LNCAP (cell line): ENCODE measurements around the gene ADAM12.

Source experiments
- CTCF ChIP-seq: fragments of 450-650 bp; IDR thresholded peaks from 2 replicates; pipeline ENCODE4 v1.5.1; 2017; ENCODE audit warnings: mild to moderate bottlenecking

The ADAM12 gene

DNA sequence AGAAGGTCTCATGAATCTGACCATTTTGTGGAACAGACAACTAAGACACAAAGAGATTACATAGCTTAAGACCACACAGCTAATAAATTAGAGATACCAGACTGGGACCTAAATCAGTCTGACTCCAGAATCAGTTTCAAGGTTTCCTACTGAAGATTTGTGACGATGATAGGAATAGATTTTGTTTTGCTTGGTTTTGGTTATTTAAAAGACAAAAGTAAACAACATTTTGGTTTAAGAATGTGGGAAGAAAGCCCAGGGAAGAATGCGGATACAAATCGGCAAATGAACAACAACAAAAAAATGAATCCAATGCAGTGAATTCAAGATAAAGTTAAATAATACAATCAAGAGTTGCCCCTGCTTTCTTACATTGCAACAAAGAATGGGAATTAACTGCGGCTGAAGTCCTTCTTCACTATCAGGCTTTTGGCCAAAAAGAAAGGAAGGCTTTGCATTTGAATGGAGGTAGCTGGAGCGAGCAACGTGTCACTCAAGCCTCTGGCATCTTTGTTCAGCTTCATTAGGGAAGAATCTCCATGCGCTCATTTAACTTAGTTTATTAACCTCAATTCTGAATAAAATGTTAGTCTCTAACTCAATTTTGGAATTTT is 210.8 kb downstream of the ADAM12 start:
- no peak for TF ChIP-seq CTCF

DNA sequence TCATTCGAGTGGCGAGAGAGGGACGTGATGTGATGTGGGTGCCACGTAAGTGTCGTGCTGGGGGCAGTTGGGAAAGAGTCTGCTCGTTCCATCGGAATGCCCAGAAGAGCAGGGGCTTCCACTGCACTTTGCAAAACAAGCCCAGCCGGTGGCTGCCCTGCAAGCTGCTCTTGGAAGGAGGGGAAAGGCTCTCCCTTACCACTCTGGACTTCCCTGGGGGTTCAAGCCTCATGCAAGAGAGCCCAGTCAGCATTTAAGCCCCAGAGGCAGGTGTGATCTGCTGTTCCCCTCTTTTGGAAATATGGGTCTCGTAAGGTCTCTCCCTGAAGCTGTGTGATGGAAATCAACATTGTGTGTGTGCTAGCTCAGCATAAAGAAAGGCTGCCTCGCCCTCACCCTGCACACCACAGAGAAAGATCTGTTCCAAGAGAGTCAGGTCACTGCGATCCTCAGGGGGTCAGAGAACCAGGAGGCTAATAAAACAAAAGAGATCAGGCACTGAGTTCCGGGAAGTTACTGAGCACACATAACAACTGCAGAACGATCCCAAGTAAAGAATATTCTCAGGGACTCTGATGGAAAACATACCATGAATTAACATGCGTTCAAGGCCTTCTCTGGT is 212.5 kb downstream of the ADAM12 start:
- TF ChIP-seq CTCF: no peak

- no peak for TF ChIP-seq CTCF
Measured at GRCh38 chr10:126171555-126171954, 216.7 kb downstream of the ADAM12 start.

DNA sequence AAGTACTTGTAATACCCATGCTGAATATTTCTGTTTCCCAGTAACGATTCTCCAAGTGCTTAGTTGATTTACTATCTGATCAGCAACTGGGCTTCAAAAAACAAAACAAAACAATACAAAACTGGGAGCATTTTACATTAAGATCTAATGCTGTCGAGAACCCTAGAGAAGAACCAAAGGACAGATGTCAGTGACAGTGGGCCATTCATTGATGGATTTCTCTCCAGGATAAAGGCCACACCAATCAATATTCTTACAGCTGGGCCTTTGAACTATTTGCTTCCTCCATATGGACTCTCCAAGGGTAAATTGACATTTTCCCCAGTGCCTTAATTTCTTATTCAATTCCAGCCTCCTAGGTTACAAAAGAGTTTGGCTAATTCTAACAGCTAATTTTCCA is 217.5 kb downstream of the ADAM12 start:
- TF ChIP-seq CTCF: no peak

- no peak for TF ChIP-seq CTCF
Measured at GRCh38 chr10:126170371-126170770, 217.9 kb downstream of the ADAM12 start.

GRCh38 chr10:126169899-126170298 is 218.4 kb downstream of the ADAM12 start:
- TF ChIP-seq CTCF: no peak

DNA sequence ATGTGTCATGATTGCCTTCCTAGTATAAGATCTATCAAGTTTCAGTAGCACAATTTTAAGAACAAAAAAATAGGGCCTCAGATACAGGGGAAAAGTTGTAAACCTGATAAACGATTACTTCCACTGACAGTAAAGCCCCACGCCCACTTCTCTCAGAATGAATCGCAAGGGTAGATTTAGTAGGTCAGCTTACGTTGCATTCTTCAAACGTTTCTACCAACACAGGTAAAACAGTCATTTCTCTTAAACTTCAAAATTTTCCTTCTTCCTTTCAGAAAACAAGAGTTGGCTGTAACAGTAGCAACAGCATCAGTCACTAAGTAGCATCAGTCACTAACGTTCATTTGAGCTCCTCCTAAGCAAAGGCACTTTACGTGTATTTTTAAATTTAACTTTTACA is 221.5 kb downstream of the ADAM12 start:
- TF ChIP-seq CTCF: no peak

GRCh38 chr10:126165874-126166273 is 222.4 kb downstream of the ADAM12 start:
- no peak for TF ChIP-seq CTCF
